ENCODE results near the gene AMY2B. TPM values are rescaled to one million over a fixed set of nuclear protein-coding genes. Genes with fewer than 3 reads are reported as not detected.

AMY2B gene
- total RNA-seq, result 1 to 10 TPM in 1 of 2 donors, under 1 TPM in 1; 1.00 to 1.0 TPM

DNA sequence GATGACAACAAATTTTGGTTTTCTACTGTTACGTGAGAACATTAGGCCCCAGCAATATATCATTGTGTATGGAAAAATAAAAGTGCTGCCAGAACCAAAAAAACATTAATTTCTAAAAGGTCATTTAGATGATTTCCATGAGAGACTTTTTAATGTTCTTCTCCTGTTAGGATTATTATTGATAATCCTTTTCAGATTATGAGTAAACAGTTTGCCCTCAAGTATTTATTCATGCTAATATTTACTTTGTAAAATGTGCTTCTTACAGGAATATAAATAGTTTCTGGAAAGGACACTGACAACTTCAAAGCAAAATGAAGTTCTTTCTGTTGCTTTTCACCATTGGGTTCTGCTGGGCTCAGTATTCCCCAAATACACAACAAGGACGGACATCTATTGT is at the start of gene AMY2B:
Gene AMY2B, plus strand, starts transcription at position 301 of the 400 bp plus-strand sequence. Its CDS starts 14 bp downstream, at position 315.

GRCh38 chr1:103525607-103526507 is 45.5 kb upstream of the AMY2B start, which contains the start of gene RNPC3:
TSS of gene RNPC3 (plus strand) at chr1:103525699. CDS start at chr1:103526071, 372 bp downstream.

DNA sequence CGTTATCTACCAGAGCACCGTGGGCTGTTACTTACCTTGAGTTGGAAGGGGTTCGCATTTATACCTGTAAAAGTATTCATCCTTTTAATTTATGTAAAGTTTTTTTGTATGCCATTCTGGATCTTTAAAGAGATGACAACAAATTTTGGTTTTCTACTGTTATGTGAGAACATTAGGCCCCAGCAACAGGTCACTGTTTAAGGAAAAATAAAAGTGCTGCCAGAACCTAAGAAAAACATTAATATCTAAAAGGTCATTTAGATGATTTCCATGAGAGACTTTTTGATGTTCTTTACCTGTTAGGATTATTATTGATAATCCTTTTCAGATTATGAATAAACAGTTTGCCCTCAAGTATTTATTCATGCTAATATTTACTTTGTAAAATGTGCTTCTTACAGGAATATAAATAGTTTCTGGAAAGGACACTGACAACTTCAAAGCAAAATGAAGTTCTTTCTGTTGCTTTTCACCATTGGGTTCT is 45.6 kb downstream of the AMY2B start, which contains the start of gene AMY2A:
Gene AMY2A, plus strand, starts transcription at position 434 of the 484 bp plus-strand sequence. Its CDS starts 14 bp downstream, at position 448.

Other genes starting within 250 kb of the AMY2B start
- gene RNPC3, start 45.9 kb upstream of the AMY2B start, total RNA-seq, result 10 to 100 TPM in 1 of 2 donors, 1 to 10 TPM in 1; 9.3 to 14.5 TPM
- gene AMY2A, start 45.8 kb downstream of the AMY2B start, total RNA-seq, result not detected
- not detected for gene AMY1A, start 84.2 kb downstream of the AMY2B start, total RNA-seq
- not detected for gene AMY1B, start 124.6 kb downstream of the AMY2B start, total RNA-seq
- not detected for gene AMY1C, start 178.3 kb downstream of the AMY2B start, total RNA-seq

Measured in melanocyte of skin (primary cell).